ENCODE measurements around the gene SPC25.
"Not testable (repeated sequence)": the region's sequence is repeated elsewhere in the genome, so short reads cannot be mapped to it uniquely, and the experiment has no call there.

The SPC25 gene

GRCh38 chr2:168901003-168901402 lies 10.8 kb upstream of the SPC25 start, which contains the start of gene G6PC2:
Gene G6PC2, plus strand, starts transcription at chr2:168901291. Its CDS starts 41 bp downstream, at chr2:168901332.
- DNase-seq: no peak

- no peak for DNase-seq
Observed at GRCh38 chr2:168897449-168897848, 7.2 kb upstream of the SPC25 start.

- DNase-seq: no peak
Observed at GRCh38 chr2:168896783-168897182, 6.6 kb upstream of the SPC25 start.

GRCh38 chr2:168895771-168896170 lies 5.5 kb upstream of the SPC25 start:
- DNase-seq: no peak

GRCh38 chr2:168894720-168895119 lies 4.5 kb upstream of the SPC25 start:
- DNase-seq: no peak

GRCh38 chr2:168894101-168894500 lies 3.9 kb upstream of the SPC25 start:
- DNase-seq: no peak

- DNase-seq: no peak
Observed at GRCh38 chr2:168892327-168892726, 2.1 kb upstream of the SPC25 start.

- no peak for DNase-seq
Observed at GRCh38 chr2:168889635-168890005, 610 bp downstream of the SPC25 start.

GRCh38 chr2:168884975-168885374 lies 5.3 kb downstream of the SPC25 start:
- no peak for DNase-seq

GRCh38 chr2:168882163-168882562 lies 8.1 kb downstream of the SPC25 start:
- not testable (repeated sequence) for DNase-seq

GRCh38 chr2:168874368-168875054 lies 15.7 kb downstream of the SPC25 start:
- DNase-seq: no peak

GRCh38 chr2:168870824-168871223 lies 19.4 kb downstream of the SPC25 start:
- DNase-seq: not testable (repeated sequence)

GRCh38 chr2:168870369-168870768 lies 19.9 kb downstream of the SPC25 start:
- DNase-seq: not testable (repeated sequence)

- not testable (repeated sequence) for DNase-seq
Observed at GRCh38 chr2:168867164-168867563, 23.1 kb downstream of the SPC25 start.

GRCh38 chr2:168858146-168858545 lies 32.1 kb downstream of the SPC25 start:
- DNase-seq: no peak

GRCh38 chr2:168855601-168856000 lies 34.6 kb downstream of the SPC25 start:
- no peak for DNase-seq

- no peak for DNase-seq
Observed at GRCh38 chr2:168854651-168855050, 35.6 kb downstream of the SPC25 start.

- no peak for DNase-seq
Observed at GRCh38 chr2:168853471-168853870, 36.8 kb downstream of the SPC25 start.

GRCh38 chr2:168852481-168852880 lies 37.7 kb downstream of the SPC25 start:
- DNase-seq: no peak

GRCh38 chr2:168851674-168852320 lies 38.4 kb downstream of the SPC25 start:
- no peak for DNase-seq

- DNase-seq: no peak
Observed at GRCh38 chr2:168850846-168851245, 39.4 kb downstream of the SPC25 start.

- DNase-seq: no peak
Observed at GRCh38 chr2:168849610-168850009, 40.6 kb downstream of the SPC25 start.

GRCh38 chr2:168848225-168848624 lies 42.0 kb downstream of the SPC25 start:
- no peak for DNase-seq

- no peak for DNase-seq
Observed at GRCh38 chr2:168843253-168843652, 47.0 kb downstream of the SPC25 start.

- no peak for DNase-seq
Observed at GRCh38 chr2:168841445-168841844, 48.8 kb downstream of the SPC25 start.

All from stimulated activated CD8-positive, alpha-beta memory T cell treated with anti-CD3 and anti-CD28 coated beads, Interleukin-4, amount 100 ng/mL, for 48 hours (primary cell).